HG03558 (cell line): Measurements from ENCODE around the gene AKAP1.

Experiments
- ATAC-seq: cut with Tn5 transposase; IDR thresholded peaks from one replicate; pipeline ENCODE4 v1.9.1; 2021; ENCODE audit warnings: moderate number of reproducible peaks; ENCODE audit not compliant: unreplicated experiment; ENCODE audit errors: extremely low read depth

Gene AKAP1

DNA sequence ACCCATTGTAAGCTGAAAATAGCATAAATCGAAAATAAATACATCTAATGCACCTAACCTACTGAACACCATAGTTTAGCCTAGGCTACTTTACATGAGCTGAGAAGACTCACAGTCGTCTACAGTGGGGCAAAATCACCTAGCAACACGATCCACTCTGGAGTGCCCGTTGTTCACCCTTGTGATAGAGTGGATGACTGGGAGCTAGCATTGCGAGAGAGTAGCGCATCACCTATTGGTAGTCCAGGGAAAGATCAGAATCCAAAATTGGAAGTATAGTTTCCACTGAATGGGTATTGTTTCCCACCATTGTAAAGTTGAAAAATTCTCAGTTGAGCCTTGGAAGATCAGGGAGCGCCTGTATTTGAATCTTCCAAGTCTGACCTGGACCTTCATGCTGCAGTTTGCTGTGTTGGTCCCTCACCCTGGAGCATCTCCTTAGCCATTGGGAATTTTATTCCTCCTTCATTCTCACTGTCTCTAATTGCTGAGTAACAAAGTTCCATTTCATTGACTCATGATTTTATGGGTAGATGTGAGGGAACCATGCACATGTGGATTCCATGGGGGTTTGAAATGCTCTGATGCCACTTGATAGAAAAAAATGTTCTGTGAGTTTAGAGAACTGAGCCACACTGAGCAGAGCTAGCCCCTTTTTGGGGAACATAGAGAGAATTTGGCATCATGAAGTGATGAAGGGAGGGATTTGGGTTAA lies 19.6 kb downstream of the AKAP1 start:
- ATAC-seq = no peak

DNA sequence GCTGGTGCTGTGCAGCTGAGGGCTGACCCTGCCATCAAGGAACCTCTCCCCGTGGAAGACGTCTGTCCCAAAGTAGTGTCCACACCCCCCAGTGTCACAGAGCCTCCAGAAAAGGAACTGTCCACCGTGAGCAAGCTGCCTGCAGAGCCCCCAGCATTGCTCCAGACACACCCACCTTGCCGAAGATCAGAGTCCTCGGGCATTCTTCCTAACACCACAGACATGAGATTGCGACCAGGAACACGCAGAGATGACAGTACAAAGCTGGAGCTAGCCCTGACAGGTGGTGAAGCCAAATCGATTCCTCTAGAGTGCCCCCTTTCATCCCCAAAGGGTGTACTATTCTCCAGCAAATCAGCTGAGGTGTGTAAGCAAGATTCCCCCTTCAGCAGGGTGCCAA lies 20.5 kb downstream of the AKAP1 start:
- no peak for ATAC-seq

DNA sequence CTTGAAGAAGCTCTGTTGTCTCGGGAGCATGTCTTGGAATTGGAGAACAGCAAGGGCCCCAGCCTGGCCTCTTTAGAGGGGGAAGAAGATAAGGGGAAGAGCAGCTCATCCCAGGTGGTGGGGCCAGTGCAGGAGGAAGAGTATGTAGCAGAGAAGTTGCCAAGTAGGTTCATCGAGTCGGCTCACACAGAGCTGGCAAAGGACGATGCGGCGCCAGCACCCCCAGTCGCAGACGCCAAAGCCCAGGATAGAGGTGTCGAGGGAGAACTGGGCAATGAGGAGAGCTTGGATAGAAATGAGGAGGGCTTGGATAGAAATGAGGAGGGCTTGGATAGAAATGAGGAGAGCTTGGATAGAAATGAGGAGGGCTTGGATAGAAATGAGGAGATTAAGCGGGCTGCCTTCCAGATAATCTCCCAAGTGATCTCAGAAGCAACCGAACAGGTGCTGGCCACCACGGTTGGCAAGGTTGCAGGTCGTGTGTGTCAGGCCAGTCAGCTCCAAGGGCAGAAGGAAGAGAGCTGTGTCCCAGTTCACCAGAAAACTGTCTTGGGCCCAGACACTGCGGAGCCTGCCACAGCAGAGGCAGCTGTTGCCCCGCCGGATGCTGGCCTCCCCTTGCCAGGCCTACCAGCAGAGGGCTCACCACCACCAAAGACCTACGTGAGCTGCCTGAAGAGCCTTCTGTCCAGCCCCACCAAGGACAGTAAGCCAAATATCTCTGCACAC lies 21.2 kb downstream of the AKAP1 start:
- no peak for ATAC-seq

DNA sequence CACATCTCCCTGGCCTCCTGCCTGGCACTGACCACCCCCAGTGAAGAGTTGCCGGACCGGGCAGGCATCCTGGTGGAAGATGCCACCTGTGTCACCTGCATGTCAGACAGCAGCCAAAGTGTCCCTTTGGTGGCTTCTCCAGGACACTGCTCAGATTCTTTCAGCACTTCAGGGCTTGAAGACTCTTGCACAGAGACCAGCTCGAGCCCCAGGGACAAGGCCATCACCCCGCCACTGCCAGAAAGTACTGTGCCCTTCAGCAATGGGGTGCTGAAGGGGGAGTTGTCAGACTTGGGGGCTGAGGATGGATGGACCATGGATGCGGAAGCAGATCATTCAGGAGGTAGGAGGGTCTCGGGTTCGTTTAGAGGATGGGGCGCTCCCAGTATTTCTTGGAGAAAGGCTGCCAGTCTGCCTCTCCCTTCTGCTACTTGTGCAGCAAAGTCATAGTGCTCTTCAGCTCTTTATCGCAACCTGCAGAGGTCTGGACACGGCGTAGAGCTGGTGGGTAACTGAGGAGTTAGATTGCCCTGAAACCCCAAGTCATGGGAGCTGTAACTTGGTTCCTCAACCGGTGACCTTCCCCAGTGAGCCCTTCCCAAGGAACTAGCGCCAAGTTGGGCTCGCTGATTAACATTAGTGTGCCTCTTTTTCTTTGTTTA lies 21.9 kb downstream of the AKAP1 start:
- no peak for ATAC-seq

DNA sequence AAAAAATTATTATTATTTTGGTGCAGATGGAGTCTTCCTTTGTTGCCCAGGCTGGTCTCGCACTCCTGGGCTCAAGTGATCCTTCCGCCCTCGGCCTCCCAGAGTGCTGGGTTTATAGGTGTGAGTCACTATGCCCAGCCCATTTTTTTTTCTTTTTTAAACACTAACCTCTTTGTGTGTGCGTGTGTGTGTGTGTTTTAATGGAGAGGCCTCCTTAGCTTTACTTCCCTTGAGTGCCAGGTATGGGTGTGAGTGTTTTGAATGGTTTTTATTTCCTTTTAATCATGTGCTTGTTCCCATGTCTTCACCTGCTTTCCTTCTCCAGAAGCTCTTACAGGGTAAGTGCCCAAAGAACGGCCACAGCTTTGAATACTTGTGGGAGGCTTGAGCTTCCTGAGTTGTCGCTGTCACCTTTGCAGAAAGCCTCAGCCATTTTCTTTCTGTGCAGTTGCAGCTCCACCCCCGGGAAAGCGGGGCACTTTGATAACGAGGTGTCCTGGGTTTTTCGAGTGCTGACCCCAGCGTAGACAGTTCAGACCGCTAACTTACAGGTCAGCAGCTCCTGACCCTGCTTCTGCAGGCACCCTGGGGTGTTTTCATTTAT lies 22.6 kb downstream of the AKAP1 start:
- ATAC-seq = no peak

DNA sequence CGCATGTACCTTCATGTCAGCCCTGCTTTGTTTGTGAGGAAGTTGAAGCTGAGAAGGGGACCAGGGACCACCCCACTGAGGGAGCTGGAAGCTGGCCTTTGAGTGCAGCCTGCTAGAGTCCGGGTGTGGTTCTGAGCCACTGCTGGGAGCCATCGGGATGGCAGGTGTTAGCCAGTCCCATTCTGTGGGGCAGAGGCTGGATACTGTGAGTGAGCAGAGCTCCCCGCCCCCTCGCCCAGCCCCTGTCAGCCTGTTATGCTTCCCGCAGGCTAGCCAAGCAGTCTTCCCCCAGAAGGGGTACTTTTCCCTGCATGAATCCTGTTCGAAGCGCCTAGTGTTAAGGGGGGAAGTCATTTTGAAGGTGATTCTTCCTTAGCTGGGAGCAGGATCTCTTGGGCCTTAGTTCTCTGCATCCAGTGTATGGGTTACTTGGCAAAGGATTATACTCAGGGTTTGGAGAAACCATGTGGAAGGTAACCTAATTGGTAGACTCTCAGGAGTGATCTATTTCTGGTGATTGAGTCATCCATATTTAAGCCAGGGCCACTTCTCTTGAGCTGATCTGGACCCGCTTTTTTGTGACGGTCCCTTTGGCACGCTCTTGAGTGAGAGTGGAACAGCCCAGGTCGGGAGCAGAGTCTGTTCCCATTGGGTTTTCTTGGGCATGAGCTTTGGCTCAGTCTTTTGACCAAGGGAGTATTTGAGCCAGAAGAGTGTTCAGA lies 23.8 kb downstream of the AKAP1 start:
- ATAC-seq = no peak

DNA sequence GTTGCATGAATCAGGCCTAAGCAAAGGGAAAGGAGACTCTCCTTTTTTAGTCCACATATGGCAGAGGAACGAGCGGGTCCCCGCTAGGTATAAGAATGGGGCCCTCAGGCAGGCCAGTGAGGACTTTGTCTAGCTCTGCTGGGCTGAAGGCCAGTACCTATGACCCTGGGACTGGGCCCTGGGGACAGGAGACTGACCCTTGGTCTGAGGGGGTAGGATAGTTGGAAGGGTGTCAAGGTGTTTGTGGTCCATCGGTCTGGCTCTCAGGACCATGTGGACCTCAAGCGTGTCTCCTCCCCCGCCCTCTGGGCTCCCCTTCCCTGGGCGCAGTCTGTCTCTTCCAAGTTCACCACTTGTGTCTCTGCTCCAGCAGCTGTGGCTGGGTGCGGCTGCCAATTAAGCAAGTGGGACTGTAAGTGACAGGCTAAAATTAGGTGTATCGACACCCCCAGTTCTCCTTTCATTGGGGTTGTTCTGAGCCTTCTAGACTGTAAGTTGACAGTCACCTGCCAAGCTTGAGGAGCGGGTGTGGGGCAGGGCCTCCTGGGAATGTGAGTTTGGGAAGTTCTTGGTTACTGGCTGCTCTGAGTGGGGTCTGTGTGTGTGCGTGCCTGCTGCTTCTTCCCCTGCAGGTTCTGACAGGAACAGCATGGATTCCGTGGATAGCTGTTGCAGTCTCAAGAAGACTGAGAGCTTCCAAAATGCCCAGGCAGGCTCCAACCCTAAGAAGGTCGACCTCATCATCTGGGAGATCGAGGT lies 24.5 kb downstream of the AKAP1 start:
- no peak for ATAC-seq

DNA sequence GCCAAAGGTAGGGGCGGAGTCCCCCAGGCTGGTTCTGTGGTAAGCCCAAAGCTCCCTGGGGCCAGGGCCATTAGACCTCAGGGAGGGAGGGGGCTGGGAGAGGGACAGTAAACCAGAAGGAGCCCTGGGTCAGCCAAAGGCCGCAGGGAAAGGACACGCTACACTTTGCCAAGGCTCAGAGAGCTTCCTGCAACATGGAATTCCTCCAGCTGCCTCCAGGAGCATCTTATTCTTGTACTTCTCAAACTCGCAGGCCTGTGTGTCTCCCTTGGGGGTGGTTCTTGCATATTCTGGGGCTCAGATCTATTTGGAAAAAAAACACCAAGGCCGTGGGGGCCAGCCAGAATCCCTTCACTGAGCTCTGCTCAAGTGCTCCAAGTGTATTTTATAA lies 25.1 kb downstream of the AKAP1 start:
- ATAC-seq = no peak

DNA sequence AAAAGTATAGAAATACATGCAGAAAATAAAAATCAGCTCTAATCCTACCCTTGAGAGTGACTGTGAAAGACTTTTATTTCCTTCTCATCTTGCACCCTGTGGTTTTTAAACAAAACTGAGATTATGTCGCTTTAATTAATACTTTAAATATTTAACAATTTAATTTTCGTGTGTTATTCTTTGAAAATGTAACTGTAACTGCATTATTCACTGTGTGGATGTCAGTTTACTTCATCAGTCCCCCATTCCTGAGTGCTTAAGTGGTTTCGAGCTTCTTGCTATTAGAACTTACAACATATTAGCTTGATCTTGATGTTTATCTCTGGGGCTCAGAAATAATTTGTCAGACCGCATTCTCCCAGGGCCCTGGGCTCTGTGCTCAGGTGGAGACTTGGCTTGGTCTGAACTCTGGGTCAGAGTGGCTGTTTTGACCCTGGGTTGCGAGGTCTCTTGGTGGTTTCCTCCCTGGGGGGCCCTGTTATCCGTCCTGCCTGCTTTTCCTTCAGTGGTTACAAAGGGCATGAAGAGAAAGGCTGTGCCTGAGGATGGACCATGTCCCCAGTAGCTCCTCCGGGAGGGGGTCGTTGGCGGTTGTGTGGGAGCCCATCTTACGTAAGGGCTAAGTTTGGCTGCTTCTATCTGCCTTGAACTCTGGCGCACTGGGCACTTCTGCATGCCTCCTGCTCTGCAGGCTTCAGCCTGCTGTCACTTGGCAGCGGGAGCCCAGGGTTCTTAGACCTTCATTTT lies 25.7 kb downstream of the AKAP1 start:
- ATAC-seq = no peak

DNA sequence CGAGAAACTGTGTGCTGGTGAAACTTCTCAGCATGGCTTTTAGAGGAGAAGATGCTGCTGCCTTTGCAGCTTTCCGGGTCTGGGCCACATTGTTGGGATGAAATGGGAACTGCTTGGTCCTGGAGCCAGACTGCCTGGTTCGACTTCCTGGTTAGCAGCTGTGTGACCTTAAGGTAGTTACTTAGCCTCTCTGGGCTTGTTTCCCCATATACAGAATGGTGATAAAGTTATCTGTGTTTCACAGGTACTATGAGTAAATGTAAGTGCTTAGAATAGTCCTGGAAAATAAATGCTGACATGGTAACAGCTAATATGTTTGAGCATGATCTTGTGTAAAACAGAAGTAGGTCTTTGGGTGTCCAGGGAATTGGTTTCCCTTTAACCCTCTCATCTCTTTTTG lies 26.3 kb downstream of the AKAP1 start:
- ATAC-seq = no peak

DNA sequence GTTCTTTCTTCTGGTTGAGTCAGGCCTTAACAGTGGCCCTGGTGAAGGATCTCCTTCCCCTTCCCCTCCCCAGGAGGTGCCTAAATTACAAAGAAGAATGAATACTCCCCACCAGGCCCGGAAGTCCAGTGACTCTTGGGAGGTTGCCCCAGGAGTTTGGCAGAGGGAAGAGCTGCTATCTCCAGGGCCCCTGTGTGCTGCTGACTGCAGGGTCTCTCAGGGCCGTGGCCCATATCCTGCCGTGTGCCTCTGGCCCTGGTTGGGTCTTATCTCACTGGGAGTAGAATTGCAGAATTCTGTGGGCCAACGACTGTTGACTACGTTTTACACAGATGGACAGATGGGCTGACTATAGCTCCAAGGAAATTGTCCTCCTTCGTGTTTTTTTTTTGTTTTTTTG lies 28.0 kb downstream of the AKAP1 start:
- no peak for ATAC-seq

DNA sequence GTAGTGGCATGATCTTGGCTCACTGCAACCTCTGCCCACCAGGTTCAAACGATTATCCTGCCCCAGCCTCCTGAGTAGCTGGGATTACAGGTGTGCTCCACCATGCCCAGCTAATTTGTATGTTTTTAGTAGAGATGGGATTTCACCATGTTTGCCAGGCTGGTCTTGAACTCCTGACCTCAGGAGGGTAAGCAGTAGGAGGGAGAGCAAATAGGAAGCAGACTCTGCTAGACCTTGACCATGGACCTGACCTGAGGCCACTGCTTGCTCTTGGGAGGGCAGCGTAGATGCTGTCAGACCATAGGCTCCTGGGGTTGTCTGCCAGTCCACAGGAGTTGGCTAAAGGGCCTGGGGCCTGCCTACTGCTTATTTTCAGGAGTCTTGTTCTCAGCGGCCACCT lies 28.6 kb downstream of the AKAP1 start:
- ATAC-seq = no peak

DNA sequence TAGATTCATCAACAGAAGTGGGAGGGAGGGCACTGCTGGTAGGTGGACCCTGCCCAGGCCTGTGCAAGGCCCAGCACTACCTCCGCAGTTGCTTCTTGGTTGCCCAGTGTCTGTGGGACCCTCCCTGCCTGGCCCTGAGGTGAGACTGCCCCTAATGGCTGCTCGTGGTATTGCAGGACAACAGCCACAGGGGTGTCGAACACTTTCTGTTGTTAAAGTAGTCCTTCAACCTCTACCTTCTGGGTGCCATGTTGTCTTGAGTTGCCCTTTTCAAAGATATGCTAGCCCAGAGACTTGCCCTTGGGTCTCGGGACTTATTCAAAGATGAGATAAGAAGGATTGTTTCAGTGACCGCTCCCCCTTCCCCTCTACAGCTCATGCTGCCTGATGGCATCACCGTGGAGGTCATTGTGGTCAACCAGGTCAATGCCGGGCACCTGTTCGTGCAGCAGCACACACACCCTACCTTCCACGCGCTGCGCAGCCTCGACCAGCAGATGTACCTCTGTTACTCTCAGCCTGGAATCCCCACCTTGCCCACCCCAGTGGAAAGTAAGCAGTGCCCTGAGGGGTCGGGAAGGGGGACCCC lies 29.1 kb downstream of the AKAP1 start:
- no peak for ATAC-seq

DNA sequence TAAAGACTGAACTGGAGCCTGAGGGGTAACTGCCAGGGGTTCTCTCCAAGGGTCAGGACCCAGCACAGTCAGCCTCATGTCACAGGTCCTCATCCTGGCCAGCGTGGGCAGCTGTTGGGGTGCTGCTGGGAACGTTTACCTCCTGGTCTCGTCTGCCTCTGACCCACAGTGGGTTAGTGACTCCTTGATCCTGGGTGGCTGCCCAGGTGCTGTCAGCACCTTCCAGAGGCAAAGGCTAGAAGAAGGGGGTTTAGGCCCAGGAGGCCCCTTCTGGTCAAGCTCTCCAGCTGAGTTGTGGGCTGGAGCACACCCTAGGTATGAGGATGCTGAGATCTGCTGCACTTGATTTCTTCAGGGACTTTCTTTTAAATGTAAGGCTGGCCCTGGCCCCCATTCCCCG lies 30.3 kb downstream of the AKAP1 start:
- ATAC-seq = no peak

DNA sequence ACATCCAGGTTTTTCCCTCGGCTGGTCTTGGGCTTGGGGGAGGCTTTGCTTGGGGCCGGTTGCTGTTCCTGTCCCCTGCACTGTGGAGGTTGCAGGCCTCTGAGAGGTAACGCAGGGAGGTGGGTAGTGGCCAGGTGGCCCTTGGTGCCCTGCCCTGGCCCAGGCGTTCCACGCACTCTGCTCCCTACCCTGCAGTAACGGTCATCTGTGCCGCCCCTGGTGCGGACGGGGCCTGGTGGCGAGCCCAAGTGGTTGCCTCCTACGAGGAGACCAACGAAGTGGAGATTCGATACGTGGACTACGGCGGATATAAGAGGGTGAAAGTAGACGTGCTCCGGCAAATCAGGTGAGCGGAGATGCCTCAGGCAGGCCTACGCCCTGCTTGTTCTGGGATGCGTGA lies 30.9 kb downstream of the AKAP1 start:
- ATAC-seq = no peak

DNA sequence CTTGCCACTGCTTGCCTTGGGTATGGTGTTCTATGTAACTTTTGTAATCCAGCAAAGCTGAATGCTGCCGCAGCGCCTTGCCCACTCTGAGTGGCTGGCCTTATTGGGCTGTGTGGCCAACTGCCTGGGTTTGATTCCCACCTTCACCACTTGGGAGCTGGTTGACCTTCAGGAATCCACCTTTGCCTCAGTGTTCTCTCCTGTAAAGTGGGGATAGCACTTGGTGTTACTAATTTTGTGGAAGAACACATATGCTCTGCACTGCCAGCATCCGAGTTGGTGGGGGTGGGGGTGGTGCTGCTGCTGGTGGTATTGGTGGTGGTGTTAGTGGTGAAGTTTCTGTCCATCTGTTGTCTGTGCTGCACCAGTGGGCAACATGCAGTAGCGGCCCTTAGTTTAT lies 32.8 kb downstream of the AKAP1 start:
- no peak for ATAC-seq

DNA sequence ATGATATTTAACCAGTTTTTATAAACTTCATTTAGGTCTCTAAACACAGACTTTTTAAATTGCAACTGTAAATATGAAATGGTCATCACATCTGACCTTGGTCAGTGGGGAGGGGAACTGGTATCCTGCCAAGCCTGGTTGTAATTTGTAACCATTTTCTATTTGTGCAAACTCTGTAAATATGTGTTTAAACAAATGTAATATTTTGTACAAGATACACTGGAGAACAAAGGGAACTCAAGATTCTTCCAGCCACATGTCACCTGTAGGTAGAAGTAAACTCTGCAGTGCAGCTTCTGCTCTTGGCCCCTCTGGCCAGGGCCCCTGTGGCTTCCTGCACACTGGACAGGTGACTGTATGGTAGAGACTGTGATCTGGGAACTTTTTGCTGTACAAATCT lies 35.8 kb downstream of the AKAP1 start:
- ATAC-seq = no peak

DNA sequence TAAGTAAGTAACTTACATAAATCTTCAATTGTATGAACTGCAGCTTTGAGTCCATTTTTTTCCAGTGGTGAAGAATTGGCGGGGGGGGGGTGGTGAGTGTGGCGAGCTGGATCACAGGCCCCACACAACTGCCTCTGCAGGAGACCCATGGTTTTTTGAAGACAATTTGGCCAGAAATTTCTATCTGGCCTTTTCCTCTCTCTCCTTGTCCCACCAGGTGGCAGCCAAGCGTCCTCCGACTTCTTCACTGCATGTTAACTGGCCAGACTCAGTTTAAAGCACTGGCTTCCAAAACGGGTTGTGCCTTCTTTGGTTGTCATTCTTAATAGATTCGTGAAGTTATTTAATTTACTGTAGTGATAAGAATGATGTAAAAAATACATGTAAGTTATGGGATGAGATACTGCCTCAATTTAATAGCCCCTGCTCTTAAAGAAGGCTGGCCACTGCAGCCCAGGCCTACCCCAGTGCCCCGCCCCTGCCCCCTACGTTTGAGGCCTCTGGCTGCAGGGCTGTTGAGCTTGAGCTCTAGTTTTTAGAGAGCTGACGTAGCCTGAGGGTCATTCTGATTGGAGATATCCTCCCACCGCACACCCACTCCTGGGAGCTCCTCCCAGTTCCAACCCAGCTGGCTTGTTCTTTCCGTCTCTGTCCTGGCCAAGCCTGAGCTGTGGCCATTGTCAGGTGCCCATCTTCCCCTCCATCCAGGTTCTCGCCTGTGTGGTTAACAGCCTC lies 36.4 kb downstream of the AKAP1 start:
- ATAC-seq = no peak
